GM19043 (cell line): ENCODE measurements around the gene NPIPB8.
"Not testable (repeated sequence)": the region's sequence is repeated elsewhere in the genome, so short reads cannot be mapped to it uniquely, and the experiment has no call there.

Experiments
- ATAC-seq: cut with Tn5 transposase; IDR thresholded peaks from one replicate; pipeline ENCODE4 v1.9.1; 2021; ENCODE audit warnings: low read depth; ENCODE audit not compliant: unreplicated experiment

Gene NPIPB8

GRCh38 chr16:28606291-28607115, 31.4 kb upstream of the NPIPB8 start:
- no peak for ATAC-seq

DNA sequence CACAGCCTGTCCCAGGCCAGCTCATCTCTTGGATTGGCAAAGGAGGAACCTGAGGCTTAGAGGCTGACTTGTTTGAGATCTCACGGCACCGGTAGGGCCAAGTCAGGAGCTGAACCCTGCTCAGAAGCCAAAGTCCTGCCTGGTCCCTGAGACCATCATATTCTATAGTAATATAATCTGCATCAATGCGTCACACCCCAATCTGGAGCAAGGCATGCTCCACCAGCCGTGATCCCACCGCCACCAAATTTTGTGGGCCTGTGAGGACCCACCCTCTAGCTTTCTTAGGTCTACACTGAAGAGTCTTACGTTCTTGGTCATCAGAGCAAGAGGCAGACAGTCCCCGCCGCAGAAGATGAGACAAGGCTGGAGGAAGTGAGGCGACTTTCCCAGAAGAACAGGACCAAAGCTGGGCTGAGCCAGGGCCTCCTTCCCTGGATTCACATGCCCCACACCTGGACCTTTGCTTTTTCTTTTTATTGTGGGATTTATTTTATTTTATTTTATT, 30.7 kb upstream of the NPIPB8 start:
- no peak for ATAC-seq

GRCh38 chr16:28607681-28608495, 30.0 kb upstream of the NPIPB8 start:
- ATAC-seq, result not testable (repeated sequence)

DNA sequence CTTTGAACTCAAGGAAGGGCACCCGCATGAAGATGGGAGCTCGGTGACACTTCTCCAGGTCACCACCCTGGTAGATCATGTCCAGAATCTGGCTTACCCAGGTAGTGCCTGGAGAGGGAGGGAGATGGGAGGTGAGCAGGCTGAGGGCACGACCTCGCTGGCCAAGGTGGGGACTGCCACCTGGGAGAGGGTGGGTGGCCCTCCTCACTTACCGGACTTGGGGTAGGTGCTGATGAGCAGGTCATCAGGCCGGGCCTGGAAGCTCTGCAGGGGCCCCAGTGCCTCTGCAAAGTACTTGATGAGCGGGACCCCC, 29.4 kb upstream of the NPIPB8 start:
- ATAC-seq, result not testable (repeated sequence)

DNA sequence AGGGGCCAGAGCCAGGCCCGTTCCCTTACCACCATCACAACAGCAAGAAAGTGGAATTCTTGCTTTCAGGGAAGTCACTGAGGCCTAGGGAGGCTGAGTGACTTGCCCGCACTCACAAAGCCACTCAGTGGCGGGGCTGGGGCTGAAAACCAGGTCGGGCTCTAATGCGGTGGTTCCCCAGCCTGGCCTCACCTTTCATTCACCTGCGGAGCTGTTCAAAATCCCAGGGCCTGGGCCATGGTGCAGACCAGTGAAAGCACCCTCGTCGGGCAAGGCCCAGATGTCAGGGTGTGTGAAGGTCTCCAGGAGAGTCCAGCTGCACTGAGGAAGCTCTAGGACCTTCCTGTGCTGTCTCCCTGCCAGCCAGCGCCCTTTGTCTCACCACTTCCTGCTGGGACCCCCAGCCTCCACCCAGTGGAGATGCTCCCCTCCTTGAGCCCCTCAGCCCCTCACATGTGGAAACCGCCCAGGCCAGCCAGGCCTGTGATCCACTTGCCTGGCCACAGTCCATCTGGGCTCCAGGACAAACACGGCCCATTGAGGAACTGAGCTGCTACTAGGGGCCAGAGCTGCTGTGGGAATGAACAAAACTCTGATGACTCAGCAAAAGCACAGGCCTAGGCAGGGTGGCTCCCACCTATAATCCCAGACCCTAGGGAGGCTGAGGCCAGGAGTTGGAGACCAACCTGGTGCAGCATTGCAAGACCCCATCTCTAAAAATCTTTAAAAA, 28.8 kb upstream of the NPIPB8 start:
- not testable (repeated sequence) for ATAC-seq

DNA sequence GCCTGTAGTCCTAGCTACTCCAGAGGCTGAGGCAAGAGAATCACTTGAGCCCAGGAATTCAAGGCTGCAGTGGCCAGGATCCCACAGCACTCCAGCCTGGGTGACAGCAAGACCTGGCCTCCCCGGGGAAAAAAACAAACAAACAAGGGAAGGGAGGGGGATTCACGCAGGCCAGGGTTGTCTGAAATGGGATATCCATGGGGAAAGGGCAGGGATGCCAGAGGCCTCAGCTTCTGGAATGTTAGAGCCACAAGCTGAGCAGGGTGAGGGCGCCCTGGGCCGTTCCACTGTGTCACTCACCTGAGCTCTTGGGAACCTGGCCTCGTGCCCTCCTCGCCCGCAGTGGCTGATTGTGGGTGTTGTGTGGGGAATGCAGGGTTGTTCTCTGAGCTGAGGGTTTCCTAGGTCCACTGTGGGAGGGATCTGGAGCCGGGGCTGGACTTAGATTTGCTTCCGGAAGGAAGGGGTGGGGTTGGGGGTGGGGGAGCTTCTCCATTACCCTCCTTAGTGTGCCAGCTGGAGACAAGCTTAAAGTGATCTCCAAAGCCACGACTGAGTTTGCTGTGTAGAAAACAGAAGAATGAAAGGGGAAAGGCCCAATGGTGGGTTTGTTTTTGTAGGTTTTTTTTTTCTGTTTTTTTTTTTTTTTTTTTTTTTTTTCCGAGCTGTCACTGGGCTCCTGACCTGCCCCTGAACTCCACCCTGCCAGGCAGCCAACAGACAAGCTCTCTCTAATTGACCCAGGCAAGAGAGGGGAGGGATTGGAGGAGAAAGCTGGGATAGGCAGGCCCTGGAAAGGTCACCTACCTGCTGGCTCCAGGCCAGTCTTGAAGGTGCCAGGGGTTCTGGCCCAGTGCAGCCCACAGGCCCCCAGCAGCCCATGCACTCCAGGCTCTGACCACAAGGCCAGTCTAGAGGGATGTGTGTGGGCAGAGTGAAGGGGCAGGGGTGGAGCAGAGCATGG, 28.0 kb upstream of the NPIPB8 start, which contains the start of gene SULT1A1:
Gene SULT1A1, minus strand, starts transcription at position 414 of the 964 bp plus-strand sequence. CDS start 1,189 bp downstream, outside the sequence.
- ATAC-seq, result no peak

DNA sequence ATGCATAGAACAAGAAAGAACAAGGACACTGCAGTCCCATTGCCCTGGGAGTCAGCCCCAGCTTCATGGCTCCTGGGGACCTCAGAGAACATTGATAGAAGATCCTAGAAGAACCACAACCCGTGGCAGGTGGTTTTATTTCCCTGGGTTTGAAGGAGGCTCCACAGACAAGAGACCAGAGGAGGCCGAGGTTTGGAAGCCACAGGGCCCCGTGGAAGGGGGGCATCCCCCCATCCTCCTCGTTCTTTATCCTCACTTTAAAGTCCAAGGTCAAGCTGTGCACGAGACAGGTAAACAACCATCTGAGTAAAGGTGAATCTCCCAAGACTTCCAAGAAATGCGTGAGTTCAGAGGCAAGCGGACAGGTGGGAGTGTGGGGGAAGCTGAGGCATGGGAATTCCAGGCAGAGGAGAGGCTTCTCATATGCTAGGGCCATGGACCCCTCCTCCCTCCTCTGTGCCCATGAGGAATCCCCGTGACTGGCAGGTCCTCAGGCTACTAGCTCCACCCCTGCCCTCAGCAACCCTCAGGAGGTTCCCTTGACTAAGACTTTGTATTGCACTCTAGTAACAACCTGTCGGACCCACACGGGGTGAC, 27.2 kb upstream of the NPIPB8 start:
- no peak for ATAC-seq

DNA sequence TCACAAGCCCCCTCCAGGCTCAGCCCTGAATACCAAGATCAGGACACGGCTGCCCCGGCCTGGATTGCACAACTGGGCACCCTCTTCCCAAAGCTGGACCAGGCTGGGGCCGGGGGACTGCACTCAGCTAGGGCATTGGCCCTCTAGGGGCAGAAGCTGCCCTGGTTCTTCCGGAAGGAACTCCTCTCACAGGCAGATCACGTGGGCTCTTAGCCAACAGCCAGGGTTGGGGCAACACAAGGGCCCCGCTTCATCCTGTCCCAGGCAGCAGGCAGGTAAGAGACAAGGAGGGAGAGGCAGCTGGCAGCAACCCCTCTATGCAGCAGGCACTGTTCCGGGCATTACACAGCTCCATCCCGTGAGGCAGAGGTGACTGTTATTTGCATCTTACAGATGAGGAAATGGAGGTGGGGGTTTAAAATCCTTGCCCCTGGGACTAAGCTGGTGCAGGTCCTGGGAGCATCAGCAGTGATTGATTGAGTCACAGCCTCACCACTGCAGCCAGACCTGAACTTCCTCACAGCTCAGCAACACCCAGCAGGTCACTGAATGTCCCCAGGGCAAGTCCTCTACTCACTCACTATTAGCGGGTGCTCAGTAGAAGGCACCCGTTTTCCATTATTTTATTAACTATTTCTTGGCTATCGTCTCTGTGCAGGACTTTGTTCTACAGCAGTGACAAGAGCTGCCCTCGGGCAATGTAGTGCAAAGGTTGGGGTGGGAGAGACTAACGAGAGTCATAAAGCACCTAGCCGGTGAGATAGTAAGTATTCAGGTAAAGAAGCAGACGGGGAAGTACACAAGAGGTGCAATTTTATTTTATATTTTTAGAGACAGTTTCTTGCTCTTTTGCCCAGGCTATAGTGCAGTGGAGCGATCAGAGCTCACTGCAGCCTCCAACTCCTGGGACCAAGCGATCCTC, 25.2 kb upstream of the NPIPB8 start:
- ATAC-seq, result not testable (repeated sequence)

- ATAC-seq, result not testable (repeated sequence)
Measured at GRCh38 chr16:28613912-28614311, 24.0 kb upstream of the NPIPB8 start.

DNA sequence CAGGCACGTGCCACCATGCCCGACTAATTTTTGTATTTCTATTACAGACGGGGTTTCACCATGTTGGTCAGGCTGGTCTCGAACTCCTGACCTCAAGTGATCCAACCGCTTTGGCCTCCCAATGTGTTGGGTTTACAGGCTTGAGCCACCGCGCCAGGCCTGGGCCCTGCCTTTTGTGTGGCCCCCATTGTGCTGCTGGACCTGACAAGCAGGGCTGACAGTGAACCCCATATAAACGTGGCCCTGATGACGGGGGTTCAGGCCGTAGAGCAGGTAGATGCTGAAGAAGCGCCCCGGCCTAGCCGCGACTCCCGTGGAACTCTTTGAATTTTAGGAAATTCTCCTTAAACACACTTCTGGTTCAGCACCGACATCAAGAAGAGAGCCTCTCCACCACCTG, 23.3 kb upstream of the NPIPB8 start:
- not testable (repeated sequence) for ATAC-seq

- ATAC-seq, result not testable (repeated sequence)
Measured at GRCh38 chr16:28615486-28616223, 22.2 kb upstream of the NPIPB8 start.

DNA sequence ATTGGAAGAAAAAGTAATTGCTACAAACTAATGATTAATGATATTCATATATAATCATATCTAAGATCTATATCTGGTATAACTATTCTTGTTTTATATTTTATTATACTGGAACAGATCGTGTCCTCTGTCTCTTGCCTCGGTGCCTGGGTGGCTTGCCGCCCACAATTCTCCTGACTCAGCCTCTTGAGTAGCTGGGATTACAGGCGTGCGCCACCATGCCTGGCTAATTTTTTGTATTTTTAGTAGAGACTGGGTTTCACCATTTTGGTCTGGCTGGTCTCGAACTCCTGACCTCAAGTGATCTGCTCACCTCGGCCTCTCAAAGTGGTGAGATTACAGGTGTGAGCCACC, 21.7 kb upstream of the NPIPB8 start:
- not testable (repeated sequence) for ATAC-seq

DNA sequence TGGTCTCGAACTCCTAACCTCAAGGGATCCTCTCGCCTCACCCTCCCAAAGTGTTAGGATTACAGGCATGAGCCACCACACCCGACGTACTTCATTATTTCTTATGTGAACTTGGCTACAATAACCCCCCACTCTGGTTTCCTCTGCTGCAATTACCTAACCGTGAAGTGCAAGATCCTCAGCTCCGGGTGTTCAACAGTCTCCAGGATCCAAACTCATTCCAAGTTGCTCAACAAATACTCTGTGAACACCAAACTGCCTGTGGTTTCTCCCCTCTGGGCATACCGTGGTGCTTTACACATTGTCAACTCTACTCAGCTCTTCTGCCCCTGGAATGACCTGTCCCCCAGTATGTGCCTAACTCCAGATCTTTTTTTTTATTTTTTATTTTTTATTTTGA, 21.2 kb upstream of the NPIPB8 start:
- no peak for ATAC-seq

GRCh38 chr16:28617874-28618273, 20.0 kb upstream of the NPIPB8 start:
- ATAC-seq, result no peak

GRCh38 chr16:28620316-28620715, 17.5 kb upstream of the NPIPB8 start:
- ATAC-seq, result not testable (repeated sequence)

DNA sequence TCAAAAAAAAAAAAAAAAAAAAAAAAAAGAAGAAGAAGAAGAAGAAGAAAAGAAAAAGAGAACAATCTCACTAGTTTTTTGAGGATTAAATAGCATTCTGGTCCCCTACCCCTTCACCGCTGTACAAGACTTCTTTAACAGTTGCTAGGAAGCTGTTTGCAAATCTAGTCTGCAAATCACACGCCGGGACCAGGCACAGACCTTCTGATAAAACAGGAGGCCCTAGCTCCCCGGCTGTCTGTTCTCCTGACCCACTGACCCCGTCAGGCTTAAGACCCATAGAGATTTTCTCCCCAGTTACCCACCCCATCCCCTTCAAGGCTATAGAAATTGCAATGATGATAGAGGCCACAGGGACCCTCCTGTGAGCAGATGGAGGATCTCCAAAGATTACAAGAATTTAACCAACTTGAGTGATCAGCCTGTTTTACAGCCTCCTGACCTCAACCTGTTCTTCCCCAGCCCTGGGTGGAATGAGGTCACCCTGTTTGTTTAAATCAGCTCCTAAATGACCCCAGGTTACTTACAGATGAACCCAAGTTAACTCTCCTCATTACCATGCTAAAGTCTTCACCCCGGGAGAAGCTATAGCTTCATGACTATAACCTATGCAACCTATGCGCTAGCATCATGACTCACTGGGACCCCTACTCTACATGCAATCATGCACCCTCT, 16.2 kb upstream of the NPIPB8 start:
- no peak for ATAC-seq

DNA sequence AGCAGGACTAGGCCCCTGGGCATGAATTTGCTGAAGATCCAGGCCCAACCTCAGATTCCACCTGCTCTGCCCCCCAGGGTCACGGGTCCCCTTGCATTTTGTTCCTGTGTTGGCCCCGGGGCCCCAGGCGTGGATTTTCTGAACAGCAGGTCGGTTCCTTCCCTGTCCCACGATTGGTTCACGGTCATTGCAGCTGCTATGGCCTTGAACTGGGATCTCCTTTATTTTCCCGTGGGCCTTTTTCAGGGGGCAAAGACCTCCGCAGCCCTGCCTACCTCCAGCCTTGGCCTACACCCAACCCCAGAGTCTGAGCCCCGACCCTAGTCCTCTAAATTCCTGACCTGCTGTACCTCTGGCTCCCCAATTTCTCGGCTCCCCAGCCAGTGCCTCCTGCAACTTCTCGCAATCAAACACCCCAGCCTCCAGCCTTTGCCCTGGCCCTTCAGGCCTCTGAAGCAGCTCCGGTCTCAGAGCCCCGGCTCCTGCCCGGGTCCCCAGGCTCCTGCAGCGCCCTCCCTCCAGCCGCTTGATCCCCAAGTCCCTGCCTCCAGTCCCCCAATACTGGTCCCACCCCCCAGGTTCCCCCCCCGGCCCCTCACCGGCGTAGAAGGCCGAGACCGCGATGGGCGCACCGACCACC, 15.2 kb upstream of the NPIPB8 start:
- not testable (repeated sequence) for ATAC-seq
